T-helper 17 cell (primary cell): ENCODE data around the gene CCT3. TPM values are rescaled to one million over a fixed set of nuclear protein-coding genes. Genes with fewer than 3 reads are reported as not detected.
A peak's percentile ranks its signal among the peaks of the same experiment; 100 is the strongest.

Experiments
- ATAC-seq: fragments of 150-1000 bp; cut with Tn5 transposase; 2 replicates; pipeline ENCODE4 v1.10.0; 2021; ENCODE audit warnings: mild to moderate bottlenecking, moderate library complexity
- DNase-seq, 3 donors: peaks; one replicate each; pipeline versions ENCODE4 v3.0.0 to v3.0.0-alpha.2; 2020 to 2021
- H3K9me3 ChIP-seq: one replicate; pipeline ENCODE4 v1.7.0; 2013; ENCODE audit warnings: low read length, mild to moderate bottlenecking; ENCODE audit not compliant: control insufficient read depth, poor library complexity, severe bottlenecking
- H3K27ac Mint-ChIP-seq: one replicate; pipeline ENCODE4 v1.8.0; 2022; ENCODE audit warnings: mild to moderate bottlenecking, moderate library complexity, mixed read lengths
- H3K27me3 Mint-ChIP-seq: one replicate; pipeline ENCODE4 v1.8.0; 2022; ENCODE audit warnings: mixed read lengths
- H3K36me3 Mint-ChIP-seq: one replicate; pipeline ENCODE4 v1.8.0; 2022; ENCODE audit warnings: low read depth, mixed read lengths
- H3K4me1 Mint-ChIP-seq: one replicate; pipeline ENCODE4 v1.8.0; 2022; ENCODE audit warnings: mild to moderate bottlenecking, mixed read lengths
- H3K4me3 Mint-ChIP-seq: one replicate; pipeline ENCODE4 v1.8.0; 2022; ENCODE audit warnings: mild to moderate bottlenecking, moderate library complexity, mixed read lengths
- total RNA-seq, 4 donors: library from RNA in 2 of 4; stranded (reverse) in 2 of 4; gene quantifications; one replicate each; pipeline ENCODE4 v1.2.3 and lab custom pipeline; 2022 to 2026

CCT3 gene
- total RNA-seq, 2 donors from 2014 or later = 75.3 to 77.6 TPM

DNA sequence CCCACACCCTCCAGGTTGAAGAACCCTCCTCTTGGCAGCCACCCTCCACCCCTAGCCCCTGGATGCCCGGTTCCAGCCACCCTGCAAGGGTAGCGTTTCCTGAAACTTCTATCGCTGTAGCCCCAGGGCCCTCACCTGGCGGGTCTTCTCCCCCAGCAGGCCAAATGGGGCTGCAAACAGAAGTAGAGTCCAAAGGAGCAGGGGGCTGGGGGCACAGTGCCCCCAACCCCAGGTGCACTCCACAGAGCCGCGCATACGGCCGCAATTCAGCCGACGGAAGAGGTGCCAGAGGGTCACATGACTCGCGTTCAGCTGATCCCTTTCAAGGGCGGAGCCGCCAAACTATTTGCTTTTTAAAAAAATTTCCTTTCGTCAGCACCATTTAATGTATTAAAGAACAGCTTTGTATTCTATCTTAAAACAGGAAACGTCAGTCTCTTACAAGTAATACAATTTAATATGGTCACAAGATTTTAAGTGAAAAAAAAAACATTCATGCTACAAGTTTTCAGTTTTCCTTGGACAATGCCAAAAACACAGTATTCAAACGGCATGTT lies 42.6 kb downstream of the CCT3 start, which contains the start of gene GLMP:
TSS of gene GLMP (minus strand) at position 289 of the 557 bp plus-strand sequence. CDS start at position 255, 34 bp downstream.
- Mint-ChIP-seq H3K36me3 (no peaks in the 10 kb centered on the region), H3K27me3 (no peaks in the 10 kb centered on the region), H3K4me1 (peaks cover 10% of the 10 kb centered on the region), H3K27ac (peak within 1 kb of the TSS; percentile 84), H3K4me3 (peak within 1 kb of the TSS; percentile 94)
- peak; percentile 91 for ATAC-seq
- no peaks in the 10 kb centered on the region for H3K9me3 ChIP-seq
- peak; percentile 32 to 38 (median 37) for DNase-seq

DNA sequence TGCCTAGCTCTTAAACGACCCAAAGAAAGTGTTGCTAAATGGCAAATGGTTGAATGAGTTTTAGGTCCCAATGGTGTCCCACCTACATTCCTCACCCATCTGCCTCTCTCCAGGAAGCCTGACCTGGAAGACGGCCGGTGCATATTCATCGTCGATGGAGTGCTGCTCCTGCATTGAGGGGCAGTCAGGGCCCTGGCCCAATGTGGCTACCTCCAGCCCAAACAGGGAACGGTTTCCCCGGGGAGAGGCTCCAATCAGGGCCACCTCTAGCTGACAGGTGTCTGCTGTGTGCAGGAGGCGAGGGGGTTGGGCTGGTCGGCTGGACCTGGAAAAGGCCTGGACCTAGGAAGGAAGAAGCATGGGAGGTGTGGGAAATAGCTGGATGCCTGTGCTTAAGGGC lies 44.2 kb downstream of the CCT3 start:
- Mint-ChIP-seq H3K27me3 (no peaks in the 10 kb centered on the region), H3K36me3 (no peaks in the 10 kb centered on the region), H3K4me1 (peaks cover 10% of the 10 kb centered on the region), H3K4me3 (no peak overlapping the region), H3K27ac (no peak overlapping the region)
- no peak for ATAC-seq
- DNase-seq = no peak
- no peaks in the 10 kb centered on the region for H3K9me3 ChIP-seq

DNA sequence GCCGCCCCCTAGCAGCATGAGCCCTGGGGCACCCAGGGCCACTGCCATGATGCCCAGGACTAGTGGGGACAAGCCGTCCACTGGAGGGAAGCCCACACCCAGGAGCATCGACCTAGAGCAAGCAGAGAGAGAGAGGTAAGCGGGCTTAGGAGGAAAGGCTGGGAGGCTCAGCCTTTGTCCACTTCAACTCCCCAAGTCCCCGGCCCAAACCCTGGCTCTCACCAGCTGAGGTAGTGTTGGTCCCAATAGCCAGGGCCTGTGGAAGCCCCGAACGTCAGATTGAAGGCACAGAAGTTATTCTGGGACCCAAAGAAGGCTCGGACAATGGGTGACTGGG lies 45.0 kb downstream of the CCT3 start:
- no peaks in the 10 kb centered on the region for H3K9me3 ChIP-seq
- Mint-ChIP-seq H3K4me1 (peaks cover 10% of the 10 kb centered on the region), H3K4me3 (no peak overlapping the region), H3K36me3 (no peaks in the 10 kb centered on the region), H3K27ac (no peak overlapping the region), H3K27me3 (no peaks in the 10 kb centered on the region)
- ATAC-seq (no peak), DNase-seq (no peak)

DNA sequence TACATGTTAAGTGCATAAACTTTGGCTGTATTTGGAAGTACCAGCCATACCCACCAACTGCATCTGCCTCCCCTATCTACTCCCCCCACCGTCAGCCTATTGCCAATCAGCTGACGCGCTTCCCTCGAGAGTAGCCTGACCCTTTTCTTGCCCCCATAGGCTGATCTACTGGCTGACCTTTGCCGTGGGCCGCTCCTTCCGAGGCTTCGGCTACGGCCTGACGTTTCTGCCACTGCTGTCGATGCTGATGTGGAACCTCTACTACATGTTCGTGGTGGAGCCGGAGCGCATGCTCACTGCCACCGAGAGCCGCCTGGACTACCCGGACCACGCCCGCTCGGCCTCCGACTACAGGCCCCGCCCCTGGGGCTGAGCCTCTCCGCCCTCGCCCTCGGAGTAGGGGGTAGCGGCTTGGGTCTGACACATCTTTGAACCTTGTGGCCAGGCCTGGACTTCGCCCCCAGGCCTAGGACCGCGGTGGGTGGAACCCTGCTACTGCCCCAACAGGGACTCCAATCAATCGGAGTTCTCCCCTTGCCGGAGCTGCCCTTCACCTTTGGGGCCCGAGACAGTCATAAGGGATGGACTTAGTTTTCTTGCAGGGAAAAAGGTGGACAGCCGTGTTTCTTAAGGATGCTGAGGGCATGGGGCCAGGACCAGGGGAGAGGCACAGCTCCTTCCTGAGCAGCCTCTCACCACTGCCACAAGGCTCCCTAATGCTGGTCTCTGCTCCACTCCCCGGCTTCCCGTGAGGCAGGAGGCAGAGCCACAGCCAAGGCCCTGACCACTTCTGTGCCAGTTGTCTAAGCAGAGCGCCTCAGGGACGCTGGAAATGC lies 46.6 kb downstream of the CCT3 start:
- H3K4me1 Mint-ChIP-seq = peaks cover 10% of the 10 kb centered on the region
- ATAC-seq = peak; percentile 43
- no peaks in the 10 kb centered on the region for H3K9me3 ChIP-seq
- H3K27me3 Mint-ChIP-seq = no peaks in the 10 kb centered on the region
- no peak for DNase-seq
- peak overlapping the region; percentile 62 for H3K27ac Mint-ChIP-seq
- H3K4me3 Mint-ChIP-seq = peak overlapping the region; percentile 21
- no peaks in the 10 kb centered on the region for H3K36me3 Mint-ChIP-seq

DNA sequence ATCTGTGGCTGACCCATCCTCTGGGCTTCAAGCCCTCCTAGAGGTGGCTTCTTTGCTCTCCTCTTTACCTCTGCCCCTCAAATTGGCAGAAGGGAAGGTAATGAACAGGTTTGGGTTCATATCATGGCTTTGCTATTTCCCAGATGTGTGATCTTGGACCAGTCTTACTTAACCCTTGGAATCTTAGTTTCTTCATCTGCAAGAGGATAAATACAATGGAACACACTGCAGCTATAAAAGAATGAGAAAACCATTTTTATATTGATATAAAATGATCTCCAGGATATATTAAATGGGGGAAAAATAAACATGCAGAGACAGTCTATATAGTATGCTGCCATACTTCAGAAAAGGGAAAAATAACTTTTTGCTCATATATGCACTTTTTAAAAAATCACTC lies 48.2 kb downstream of the CCT3 start:
- Mint-ChIP-seq H3K36me3 (no peaks in the 10 kb centered on the region), H3K4me3 (no peak overlapping the region), H3K4me1 (peaks cover 4% of the 10 kb centered on the region), H3K27me3 (no peaks in the 10 kb centered on the region), H3K27ac (no peak overlapping the region)
- no peaks in the 10 kb centered on the region for H3K9me3 ChIP-seq
- DNase-seq (no peak), ATAC-seq (no peak)

DNA sequence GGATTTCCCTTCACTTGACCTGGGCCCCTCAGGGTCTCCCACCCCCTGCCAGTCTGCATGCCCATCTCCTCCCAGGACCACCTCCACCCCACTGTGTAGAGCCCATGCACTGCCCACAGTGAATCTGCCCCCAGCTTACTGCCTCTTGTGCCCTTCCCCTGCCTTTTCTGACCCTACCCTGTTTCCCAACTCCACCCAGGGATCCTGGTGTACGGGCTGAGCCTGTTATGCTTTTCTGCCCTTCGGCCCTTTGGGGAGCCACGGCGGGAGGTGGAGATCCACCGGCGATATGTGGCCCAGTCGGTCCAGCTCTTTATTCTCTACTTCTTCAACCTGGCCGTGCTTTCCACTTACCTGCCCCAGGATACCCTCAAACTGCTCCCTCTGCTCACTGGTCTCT lies 52.0 kb downstream of the CCT3 start:
- Mint-ChIP-seq H3K27me3 (no peaks in the 10 kb centered on the region), H3K27ac (no peak overlapping the region), H3K4me3 (no peak overlapping the region), H3K36me3 (no peaks in the 10 kb centered on the region), H3K4me1 (peaks cover 25% of the 10 kb centered on the region)
- DNase-seq (no peak), ATAC-seq (no peak)
- no peaks in the 10 kb centered on the region for H3K9me3 ChIP-seq

DNA sequence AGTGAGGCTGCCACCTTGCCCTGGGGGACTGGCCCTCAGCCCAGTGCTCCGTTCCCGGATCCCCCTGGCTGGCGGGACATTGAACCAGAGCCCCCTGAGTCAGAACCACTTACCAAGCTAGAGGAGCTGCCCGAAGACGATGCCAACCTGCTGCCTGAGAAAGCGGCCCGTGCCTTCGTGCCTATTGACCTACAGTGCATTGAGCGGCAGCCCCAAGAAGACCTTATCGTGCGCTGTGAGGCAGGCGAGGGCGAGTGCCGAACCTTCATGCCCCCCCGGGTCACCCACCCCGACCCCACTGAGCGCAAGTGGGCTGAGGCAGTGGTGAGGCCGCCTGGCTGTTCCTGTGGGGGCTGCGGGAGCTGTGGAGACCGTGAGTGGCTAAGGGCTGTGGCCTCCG lies 52.7 kb downstream of the CCT3 start:
- Mint-ChIP-seq H3K27ac (no peak overlapping the region), H3K4me1 (peaks cover 29% of the 10 kb centered on the region), H3K27me3 (no peaks in the 10 kb centered on the region), H3K36me3 (no peaks in the 10 kb centered on the region), H3K4me3 (no peak overlapping the region)
- no peaks in the 10 kb centered on the region for H3K9me3 ChIP-seq
- DNase-seq (no peak), ATAC-seq (no peak)

DNA sequence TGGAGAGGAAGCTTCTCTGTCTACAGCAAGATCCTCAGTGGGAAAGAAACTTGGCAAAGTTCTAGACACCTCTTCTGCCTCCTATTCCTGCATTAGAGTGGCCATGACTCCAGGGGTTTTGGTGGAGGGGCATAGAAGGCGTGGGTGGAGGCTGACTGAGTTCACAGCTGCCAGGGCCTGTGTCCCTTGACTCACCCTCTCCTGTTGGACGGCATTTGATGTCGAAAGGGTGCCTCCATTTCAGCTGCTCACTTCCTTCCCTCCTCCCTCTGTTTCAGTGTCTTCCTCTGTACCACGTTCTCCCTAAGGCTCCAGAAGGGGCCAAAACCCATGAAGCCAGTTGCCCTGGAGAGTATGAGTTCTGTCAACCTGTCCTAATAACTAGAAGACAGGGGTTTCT lies 53.3 kb downstream of the CCT3 start:
- no peaks in the 10 kb centered on the region for H3K36me3 Mint-ChIP-seq
- H3K27ac Mint-ChIP-seq = peak overlapping the region; percentile 96
- no peak for DNase-seq
- peaks cover 33% of the 10 kb centered on the region for H3K4me1 Mint-ChIP-seq
- no peak overlapping the region for H3K4me3 Mint-ChIP-seq
- no peaks in the 10 kb centered on the region for H3K9me3 ChIP-seq
- ATAC-seq = no peak
- no peaks in the 10 kb centered on the region for H3K27me3 Mint-ChIP-seq

DNA sequence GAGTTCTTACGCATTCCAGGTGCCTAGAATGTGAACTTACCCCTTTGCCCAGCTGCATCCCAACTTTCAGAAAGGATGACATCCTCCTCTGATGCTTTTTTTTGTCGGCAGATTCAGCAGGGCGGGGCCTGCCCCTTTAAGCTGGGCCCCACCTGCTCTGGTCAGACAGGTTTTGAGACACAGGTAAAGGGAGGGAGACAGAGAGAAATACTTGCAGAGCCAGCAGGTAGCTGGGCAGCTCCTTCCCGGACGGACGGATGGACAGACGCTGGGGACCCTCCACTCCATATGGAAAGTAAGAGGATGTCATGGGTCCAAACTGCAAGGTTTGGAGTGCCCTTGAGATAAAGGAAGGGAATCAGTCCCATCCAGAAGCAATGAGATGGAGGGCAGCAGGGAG lies 54.0 kb downstream of the CCT3 start, which contains the start of gene TMEM79:
TSS of gene TMEM79 (plus strand) at position 214 of the 400 bp plus-strand sequence. CDS start 902 bp downstream, outside the sequence.
- DNase-seq (no peak), ATAC-seq (no peak)
- Mint-ChIP-seq H3K36me3 (no peaks in the 10 kb centered on the region), H3K4me1 (peaks cover 33% of the 10 kb centered on the region), H3K27me3 (no peaks in the 10 kb centered on the region), H3K4me3 (peak within 1 kb of the TSS; percentile 98), H3K27ac (peak within 1 kb of the TSS; percentile 96)
- H3K9me3 ChIP-seq = no peaks in the 10 kb centered on the region

DNA sequence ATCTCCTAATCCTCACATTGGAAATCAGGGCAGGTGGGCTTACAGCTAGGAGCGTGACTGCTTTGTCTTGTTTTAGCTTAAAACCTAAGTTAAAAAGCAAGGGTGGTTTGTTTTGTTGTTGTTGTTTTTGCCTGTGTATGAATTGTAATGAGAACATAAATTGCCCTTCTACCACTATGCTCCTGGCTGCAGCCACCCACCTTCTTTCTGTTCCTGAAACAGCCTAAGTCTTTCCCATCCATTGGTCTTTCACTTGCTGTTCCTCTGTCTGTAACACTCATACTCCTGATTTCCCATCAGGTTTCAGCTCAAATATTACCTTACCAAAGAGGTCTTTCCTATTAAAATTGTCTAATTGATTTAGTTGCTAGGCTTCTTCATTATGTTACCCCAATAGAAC lies 54.6 kb downstream of the CCT3 start:
- Mint-ChIP-seq H3K27ac (peak overlapping the region; percentile 96), H3K36me3 (no peaks in the 10 kb centered on the region), H3K27me3 (no peaks in the 10 kb centered on the region), H3K4me3 (peak overlapping the region; percentile 98), H3K4me1 (peaks cover 33% of the 10 kb centered on the region)
- ATAC-seq = no peak
- H3K9me3 ChIP-seq = no peaks in the 10 kb centered on the region
- no peak for DNase-seq

DNA sequence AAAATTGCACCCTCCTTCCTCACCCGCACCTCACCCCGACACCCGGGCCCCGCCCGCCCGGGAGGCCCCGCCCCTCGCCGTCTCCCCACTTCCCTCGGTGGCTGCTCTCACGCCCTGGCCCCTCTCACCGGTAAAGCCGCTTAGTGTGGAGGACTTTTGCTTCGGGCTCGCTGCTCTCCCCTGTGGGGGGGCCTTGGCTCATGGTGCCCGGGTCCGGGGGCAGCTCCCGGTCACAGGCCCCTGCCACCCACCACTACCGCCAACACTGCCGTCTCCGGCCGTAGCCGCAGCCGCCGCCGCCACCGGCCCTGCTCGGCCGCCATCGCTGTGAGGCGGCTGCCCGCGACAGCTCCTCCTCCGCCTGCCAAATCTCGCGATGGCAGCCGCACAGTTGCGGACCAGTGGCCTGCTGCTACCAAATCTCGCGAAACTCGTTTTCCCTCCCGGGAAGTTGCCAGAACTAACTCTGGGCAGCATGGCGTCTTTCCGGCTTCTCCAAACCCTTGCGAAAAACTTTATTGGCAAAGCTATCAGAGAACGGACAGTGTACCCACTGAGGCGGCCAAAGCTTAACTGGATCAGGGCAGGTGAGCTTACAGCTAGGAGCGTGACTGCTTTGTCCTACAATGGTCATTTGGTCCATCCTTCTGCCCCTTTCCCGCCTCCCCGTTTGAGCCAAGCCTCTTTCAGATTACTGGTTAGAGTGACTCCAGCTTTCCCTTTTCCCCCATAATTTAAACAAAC lies 55.4 kb downstream of the CCT3 start, which contains the start of gene SMG5:
TSS of gene SMG5 (minus strand) at position 347 of the 744 bp plus-strand sequence. CDS start at position 202, 145 bp downstream.
- no peaks in the 10 kb centered on the region for H3K9me3 ChIP-seq
- DNase-seq (peak; percentile 90 to 94 (median 92)), ATAC-seq (peak; percentile 93)
- peak within 1 kb of the TSS; percentile 96 for H3K27ac Mint-ChIP-seq
- no peaks in the 10 kb centered on the region for H3K27me3 Mint-ChIP-seq
- H3K4me1 Mint-ChIP-seq = peaks cover 37% of the 10 kb centered on the region
- H3K4me3 Mint-ChIP-seq = peak within 1 kb of the TSS; percentile 98
- peaks cover 3% of the 10 kb centered on the region for H3K36me3 Mint-ChIP-seq

DNA sequence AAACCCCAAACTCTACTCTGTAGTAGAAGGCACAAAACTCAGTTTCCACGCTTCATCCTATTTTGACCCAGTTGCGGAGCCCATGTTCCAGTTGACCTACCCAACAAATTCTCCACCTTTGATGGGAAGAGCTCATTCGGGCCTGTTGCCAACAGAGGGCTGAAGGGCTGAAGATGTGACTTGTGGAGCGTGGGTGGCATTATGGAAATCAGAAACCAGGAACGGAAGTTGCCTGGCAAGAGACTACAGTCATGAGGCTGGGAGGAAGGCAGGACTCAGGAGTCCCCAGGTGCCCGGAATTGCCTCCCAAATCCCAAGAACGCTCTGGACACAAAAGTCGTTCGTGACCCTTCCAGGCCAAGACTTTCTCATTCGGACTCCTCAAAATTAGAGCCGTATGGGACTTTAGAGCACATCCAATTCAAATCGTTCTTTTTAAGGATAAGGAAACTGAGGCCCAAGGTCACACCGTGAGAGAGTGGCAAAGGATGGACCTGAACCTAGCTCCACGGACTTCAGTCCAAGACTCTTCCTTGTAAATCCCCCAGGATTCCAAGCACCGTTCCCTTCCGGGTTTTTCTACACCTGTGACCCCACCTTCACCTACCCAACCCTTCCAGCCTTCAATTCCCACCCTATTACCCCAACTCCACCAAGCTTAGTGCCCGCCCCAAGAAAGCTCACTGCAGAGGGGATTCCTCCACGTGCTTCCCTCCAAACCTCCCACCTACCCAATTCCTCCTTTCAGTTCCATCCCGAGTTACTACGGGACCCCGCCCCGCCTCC lies 56.2 kb downstream of the CCT3 start:
- Mint-ChIP-seq H3K4me1 (peaks cover 41% of the 10 kb centered on the region), H3K4me3 (peak overlapping the region; percentile 98), H3K27ac (peak overlapping the region; percentile 96), H3K36me3 (peaks cover 3% of the 10 kb centered on the region), H3K27me3 (no peaks in the 10 kb centered on the region)
- H3K9me3 ChIP-seq = no peaks in the 10 kb centered on the region
- ATAC-seq (no peak), DNase-seq (no peak)
